Measurements from ENCODE around the gene ZNF740.

DNA sequence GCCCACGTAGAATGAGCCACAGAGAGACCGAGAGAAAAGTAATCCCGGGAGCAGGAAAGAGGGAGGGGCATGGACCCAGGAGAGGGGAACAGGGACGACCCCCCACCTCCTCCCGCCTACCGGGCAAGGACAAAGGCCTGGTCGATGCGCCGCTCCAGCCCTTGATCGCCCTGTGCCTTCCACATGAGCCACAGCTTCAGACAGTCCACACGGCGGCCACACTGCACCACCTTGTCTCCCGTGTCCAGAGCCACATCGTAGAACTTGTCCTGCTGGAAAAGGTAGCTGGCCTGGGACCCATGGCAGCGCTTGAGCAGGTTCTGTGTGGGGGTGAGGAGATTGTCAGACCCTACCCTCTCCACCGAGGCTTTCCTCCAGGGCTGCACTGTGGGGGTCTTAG, 20.5 kb upstream of the ZNF740 start:
- TF ChIP-seq, protein P1, sequence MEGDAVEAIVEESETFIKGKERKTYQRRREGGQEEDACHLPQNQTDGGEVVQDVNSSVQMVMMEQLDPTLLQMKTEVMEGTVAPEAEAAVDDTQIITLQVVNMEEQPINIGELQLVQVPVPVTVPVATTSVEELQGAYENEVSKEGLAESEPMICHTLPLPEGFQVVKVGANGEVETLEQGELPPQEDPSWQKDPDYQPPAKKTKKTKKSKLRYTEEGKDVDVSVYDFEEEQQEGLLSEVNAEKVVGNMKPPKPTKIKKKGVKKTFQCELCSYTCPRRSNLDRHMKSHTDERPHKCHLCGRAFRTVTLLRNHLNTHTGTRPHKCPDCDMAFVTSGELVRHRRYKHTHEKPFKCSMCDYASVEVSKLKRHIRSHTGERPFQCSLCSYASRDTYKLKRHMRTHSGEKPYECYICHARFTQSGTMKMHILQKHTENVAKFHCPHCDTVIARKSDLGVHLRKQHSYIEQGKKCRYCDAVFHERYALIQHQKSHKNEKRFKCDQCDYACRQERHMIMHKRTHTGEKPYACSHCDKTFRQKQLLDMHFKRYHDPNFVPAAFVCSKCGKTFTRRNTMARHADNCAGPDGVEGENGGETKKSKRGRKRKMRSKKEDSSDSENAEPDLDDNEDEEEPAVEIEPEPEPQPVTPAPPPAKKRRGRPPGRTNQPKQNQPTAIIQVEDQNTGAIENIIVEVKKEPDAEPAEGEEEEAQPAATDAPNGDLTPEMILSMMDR (conservative IDR thresholded peaks at IDR 0.05) = no peak
- no peak for TF ChIP-seq ZFX (IDR thresholded peaks at IDR 0.05)

Data from C4-2B (cell line).